Middle frontal gyrus (tissue), 1 donor: Measurements from ENCODE around the gene PDE3B.
"Not testable (repeated sequence)": the region's sequence is repeated elsewhere in the genome, so short reads cannot be mapped to it uniquely, and the experiment has no call there.

Experiments used
- DNase-seq: peaks from one replicate; pipeline ENCODE4 v3.0.0-alpha.2; 2015; ENCODE audit warnings: low spot score; ENCODE audit errors: extremely low spot score

Gene PDE3B

GRCh38 chr11:14883683-14884082 lies 240.1 kb downstream of the PDE3B start:
- not testable (repeated sequence) for DNase-seq

DNA sequence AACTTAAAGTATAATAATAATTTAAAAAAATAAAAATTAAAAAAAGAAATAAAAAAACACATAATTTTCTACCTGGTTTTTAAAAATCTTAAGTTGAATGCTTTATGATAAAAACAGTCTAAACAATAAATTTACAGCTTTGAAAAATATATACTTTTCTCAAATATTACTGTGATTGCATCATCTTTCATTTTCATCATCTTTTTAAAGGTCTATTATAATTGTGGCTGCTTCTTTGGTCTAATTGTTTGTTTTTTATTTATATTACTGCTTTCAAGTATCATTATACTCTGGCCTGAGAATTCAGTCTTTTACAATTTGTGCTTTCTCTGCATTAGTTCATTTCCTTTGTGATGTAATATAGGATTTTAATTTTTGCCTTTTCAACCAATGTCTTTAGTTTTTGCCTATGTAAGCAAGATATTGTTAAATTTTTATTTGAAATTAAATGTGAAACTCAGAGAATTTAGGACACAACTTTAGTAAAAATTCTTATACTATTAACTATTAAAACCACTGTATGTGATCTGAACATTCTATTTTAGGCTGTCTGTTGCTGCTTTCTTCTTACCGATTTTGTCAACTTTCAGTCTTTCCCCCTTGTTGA lies 241.2 kb downstream of the PDE3B start:
- DNase-seq, result no peak

DNA sequence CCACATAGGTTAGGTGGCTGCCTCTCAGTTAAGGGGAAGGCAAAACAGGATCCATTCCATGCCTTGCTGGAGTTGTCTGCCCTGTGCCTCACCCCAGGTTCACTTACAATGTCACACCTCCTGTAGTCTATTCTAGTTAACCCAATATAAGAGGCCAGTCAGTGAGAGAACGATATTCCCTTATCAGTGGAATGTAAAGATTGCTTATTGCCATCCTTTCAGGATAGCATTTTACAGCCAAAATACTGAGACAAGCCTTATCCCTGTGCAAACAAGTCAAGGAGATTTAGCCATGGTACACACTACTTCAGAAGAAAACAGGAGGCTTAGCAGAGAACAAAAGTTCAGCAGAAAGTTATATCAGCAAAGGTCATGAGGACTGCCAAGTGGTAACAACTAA lies 242.9 kb downstream of the PDE3B start:
- no peak for DNase-seq

GRCh38 chr11:14891143-14892035 lies 247.8 kb downstream of the PDE3B start:
- DNase-seq, result peak; percentile 84

DNA sequence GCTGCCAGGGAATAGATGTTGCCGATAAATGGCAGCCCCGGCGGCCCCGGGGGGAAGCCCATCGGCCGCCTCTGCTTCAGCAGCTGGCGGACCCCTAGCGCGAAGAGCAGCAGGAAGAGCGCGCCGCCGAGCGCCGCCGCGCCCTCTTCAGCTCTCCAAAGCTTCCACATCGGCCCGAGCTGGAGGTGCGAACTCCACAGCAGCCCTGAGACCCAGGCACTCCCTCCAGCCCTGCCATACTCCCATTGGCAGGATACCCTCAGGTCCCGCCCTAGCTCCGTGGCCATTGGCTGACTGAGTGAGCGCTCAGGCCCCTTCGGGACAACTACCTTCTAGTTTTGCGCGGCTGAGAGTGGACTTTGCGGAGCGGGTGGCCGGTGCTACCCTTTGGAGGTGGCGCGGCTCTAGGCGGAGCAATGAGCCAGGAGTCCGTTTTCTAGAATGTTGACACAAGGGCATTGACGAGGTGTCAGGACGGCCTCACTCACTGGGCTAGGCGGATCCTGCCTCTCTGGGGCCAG lies 248.5 kb downstream of the PDE3B start, which contains the start of gene CYP2R1:
Gene CYP2R1 (minus strand): TSS at position 196 of the 521 bp plus-strand sequence. CDS start 26 bp downstream, at position 170.
- peak; percentile 86 for DNase-seq

- DNase-seq, result no peak
Measured at GRCh38 chr11:14892577-14892976, 249.0 kb downstream of the PDE3B start.

DNA sequence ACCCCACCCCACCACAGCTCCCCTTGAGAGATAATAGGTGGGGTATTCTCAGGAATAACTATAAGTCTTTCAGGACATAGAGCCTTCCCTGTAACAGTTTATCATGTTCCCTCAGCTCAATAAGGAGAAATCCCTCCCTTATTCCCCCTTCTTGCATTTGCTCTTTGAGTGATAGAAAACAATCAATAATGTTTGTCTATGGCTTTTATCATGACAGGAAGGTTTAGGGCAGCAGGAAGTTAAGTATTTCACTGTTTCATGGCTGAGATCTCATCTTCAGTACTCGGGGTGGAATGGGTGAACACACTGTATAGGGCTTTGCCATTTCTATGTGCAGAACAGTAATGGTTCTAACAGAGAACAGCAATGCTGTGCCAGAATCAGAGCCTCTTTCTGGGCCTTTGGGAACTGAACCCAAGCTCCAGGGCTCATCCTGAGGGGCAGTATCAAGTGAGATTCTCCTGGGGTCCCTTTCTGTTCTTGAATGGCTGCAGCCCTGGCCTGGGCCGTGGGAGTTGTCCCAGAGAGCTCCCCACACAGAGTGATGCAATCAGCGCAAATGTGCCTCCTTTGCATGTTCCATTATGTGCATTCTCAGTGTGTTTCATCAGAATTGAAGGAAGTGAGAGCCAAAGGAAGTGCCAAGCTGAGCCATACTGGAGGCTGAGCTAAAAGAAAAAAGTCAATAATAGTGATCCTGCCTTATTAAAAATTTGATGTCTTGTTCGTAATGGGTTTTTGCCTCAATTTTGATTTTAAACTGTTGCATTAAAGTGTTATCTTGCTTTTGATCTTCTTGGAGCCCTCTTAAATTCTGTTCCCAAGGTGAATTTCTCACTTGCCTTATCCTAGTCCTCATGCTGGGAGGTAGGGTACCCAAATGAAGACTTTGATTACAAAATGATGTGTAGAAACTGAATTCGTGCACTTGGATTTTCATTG lies 251.3 kb downstream of the PDE3B start:
- no peak for DNase-seq

DNA sequence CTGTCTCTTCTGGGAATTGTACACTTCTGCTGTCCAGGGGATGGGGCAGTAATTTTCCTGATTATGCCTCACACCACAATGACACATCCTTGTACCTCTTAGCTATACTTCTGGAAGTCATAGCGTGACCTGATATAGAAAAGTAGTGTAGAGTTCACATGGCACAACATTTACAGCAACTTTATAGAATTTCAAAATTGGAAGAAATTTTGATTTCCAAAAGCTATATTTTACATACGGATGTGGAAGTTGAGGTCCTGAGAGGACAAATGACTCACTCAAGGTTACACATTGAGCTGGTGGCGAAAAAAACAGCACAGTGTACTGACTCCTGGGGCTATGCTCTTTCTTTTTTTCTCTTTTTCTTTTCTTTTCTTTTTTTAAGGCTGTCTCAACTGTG lies 254.8 kb downstream of the PDE3B start:
- DNase-seq, result no peak

DNA sequence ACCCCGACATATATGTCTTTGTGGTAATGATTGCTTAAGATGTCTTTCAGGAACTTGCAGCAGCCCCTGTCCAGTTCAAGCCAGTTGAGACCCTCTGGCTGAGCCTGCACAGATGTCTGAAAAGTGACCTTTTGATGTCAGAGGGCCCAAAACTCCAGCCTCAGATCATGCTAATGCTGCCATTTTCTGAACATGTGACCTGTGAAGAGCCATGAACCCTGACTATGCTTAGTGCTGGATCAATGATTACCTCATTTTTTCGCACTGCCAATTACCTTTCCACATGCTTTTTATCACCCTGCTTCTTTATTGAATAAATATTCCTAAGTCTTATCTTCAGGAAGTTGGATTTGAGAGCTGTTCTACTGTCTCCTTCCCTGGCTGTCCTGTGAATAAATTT lies 255.3 kb downstream of the PDE3B start:
- DNase-seq, result no peak

DNA sequence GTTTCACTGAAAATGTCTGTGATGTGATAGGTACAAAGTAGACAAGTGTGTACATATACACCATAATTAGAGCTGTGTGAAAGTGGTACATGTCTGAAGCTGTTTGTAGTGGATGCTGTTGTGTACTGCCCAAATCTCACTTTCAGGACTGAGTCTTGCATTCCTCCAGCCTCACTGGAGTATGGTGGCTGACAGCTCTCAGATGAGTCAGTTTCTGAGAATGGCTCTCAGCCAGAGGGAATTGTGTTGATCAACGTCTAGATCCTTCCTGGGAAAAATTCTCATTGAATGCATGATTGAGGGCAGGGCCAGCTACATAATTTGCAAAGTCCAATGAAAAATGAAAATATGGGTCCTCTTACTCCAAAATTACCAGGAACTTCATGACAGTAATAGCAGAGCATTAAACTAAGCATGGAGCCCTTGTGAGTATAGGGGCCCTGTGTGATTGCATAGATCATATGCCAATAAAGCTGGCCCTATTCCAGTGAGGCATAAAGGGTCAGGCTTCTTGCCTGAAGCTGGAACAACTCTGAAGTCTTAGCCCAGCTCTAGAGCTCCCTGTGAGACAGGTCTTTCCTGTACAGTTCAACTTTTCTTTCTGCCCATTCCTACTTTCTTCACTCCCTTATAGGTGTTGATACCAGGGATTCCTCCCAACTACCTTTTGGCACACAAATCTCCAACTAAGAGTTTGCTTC lies 259.2 kb downstream of the PDE3B start:
- no peak for DNase-seq

DNA sequence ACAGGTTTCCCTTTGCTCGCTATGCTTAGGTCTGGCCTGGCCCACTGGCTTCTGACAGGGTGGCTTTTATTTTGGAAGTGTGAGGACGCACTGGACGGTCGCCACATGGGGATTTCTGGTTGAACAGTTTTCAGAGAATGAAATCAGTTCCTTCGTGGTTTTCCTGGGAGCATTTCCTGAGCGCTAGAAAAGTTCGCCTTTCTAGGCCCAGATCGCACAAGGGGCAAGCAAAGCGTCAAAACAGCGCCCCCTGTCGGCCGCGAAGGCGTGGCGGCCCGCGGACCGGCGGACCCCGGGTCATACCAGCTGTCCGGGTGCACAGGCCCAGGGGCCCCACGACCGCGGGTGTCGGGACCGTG lies 261.1 kb downstream of the PDE3B start:
- no peak for DNase-seq

GRCh38 chr11:14905104-14906033 lies 261.8 kb downstream of the PDE3B start:
- no peak for DNase-seq

DNA sequence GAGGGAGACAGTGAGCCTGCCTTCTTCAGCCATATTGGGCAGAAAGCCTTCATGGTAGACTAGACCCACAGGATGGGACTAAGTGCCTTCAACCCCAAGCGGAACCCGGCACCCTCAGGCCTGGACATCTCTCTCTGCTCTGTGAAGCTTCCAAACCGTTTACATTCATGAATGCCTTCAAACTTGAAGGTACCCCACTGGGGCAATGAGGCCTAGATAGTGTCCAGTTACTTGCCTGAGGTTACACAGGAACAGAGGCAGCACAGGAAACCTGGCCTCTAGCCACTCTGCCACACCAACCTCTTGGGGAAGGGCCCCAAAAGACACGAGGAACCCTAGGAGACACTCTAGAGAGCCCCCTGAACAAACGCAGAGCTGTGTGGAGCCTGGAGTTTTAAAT lies 263.0 kb downstream of the PDE3B start:
- DNase-seq, result no peak

DNA sequence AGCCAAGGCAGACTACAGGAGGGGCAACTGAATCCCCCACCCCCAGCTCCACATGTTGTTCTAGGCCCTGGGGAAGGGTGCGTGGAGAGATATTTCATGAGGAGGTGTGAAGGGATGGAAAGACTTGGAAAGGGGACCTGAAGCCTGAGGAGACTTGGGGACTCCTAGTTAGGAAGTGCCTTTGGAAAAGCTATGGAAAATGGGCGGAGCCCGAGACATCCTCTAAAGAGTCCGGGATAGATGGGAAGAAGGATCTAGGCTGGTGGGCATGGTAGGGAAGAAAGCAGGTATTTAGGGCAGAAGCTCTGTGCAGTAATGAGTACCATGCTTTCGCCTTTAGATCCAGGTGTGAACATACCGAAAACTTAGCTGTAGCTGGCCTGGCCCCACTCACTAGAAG lies 263.4 kb downstream of the PDE3B start:
- DNase-seq, result no peak

DNA sequence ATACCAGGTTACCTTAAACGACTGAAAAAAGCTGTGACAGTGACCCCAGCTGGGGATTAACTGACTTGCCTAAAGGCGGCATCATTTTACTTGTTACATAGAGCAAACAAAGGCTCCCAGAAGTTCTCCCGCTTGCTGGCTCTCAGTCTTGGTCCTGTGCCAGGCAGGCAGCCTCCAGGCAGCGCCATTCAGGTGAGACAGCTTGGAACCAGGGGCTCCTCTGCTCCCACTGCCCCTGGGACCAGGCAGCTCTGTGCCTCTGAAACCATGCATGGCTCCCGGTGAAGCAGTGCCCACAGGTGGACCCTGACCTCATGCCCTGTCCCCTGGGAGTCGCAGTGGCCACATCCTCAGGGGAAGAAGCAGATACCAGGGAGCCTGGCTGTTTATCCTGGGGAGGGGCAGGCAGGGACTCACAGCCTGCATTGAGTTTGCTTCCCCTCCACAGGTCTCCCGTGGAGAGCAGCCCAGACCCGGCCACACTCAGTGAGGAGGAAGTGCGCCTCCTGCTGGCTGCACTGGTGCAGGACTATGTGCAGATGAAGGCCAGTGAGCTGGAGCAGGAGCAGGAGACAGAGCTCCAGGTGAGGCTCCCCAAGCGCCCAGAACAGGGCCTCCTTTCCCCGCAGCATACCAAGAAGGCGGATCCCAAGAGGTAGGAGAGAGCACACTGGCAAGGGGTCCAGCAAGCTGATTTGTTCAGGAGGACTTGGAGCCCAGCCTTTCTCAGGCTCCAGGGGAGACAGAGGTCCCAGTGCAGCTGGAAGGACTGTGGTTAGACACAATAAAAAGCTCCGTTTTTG lies 264.0 kb downstream of the PDE3B start:
- DNase-seq, result no peak

GRCh38 chr11:14908214-14908880 lies 264.7 kb downstream of the PDE3B start:
- no peak for DNase-seq

DNA sequence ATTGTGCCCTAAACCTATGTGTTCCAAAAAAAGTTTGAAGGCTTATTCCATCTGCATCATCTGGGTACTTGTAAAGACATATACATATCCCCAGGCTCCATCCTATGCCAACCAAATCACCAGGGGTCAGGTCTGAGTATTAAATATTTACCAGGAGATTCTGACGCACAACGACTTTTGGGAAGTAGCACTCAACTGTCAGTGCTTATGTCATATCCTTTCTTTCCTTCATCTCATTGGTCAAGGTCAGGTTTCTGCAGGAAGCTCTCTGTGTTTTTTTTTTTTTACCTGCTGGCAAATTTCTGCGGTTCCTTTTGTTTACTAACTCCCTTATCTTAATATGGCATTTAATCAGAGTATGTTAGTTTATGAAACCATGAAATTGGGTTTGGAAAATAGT lies 270.9 kb downstream of the PDE3B start:
- DNase-seq, result no peak

GRCh38 chr11:14916403-14916802 lies 272.8 kb downstream of the PDE3B start:
- no peak for DNase-seq
